GM12878 (cell line): ENCODE results near the gene LIMCH1. TPM values are rescaled to one million over a fixed set of nuclear protein-coding genes. Genes with fewer than 3 reads are reported as not detected.

ENCODE experiments used
- ATAC-seq: fragments of 200-7000 bp; cut with Tn5 transposase; 3 replicates; pipeline ENCODE4 v1.9.1; 2020; ENCODE audit warnings: mild to moderate bottlenecking, moderate library complexity
- BruUV-seq: library from RNA; stranded (reverse); fragments of 400-500 nt; replicated peaks from 2 replicates; lab custom pipeline; 2021; lab: Mats Ljungman, UMichigan
- CTCF ChIA-PET: fragments of 300-600 bp; sonication (Branson Sonifier 250); formaldehyde crosslinking; extraction: SDS; loops from one replicate; lab custom pipeline; 2021; ENCODE audit warnings: inconsistent platforms; lab: Yijun Ruan, JAX
- POLR2A ChIA-PET: fragments of 350-600 bp; formaldehyde crosslinking; extraction: SDS; loops from one replicate; lab custom pipeline; 2021; ENCODE audit warnings: inconsistent platforms; lab: Charles Lee
- RAD21 ChIA-PET: fragments of 300-600 bp; sonication (Branson Sonifier 250); formaldehyde crosslinking; loops from one replicate; lab custom pipeline; 2023; ENCODE audit warnings: antibody characterized with exemption; ENCODE audit not compliant: unreplicated experiment; lab: Charles Lee
- SMC1A ChIA-PET: fragments of 300-600 bp; sonication (Branson Sonifier 250); formaldehyde crosslinking; loops from one replicate; lab custom pipeline; 2023; ENCODE audit not compliant: unreplicated experiment, uncharacterized antibody; lab: Charles Lee
- DNase-seq: peaks from one replicate; pipeline ENCODE4 v3.0.0-alpha.2; 2011; ENCODE audit warnings: low read depth, low spot score
- FAIRE-seq: peaks from 3 replicates; lab custom pipeline; 2011; peaks lifted over from hg19 to GRCh38; lab: Jason Lieb, UNC
- H2AFZ ChIP-seq: 2 replicates; pipeline ENCODE4 v1.6.0; 2011; ENCODE audit warnings: low read depth, low read length, control low read depth; ENCODE audit not compliant: control insufficient read depth
- H3K27ac ChIP-seq: 2 replicates; pipeline ENCODE4 v1.5.1; 2011; ENCODE audit warnings: control low read depth; ENCODE audit not compliant: control insufficient read depth, insufficient read depth
- H3K27me3 ChIP-seq, 2 experiments: replicated peaks in 1 of 2; 2 replicates each; pipeline versions ENCODE4 v1.6.0 to v1.6.1; 2011; ENCODE audit warnings: low read length in 1 of 2; ENCODE audit not compliant: control insufficient read depth in 2 of 2, insufficient read depth in 2 of 2
- H3K36me3 ChIP-seq, 2 experiments: 2 replicates each; pipeline ENCODE4 v1.5.1; 2011; ENCODE audit warnings: low read length in 1 of 2; ENCODE audit not compliant: control insufficient read depth in 2 of 2, insufficient read depth in 2 of 2
- H3K4me1 ChIP-seq: 2 replicates; pipeline ENCODE4 v1.6.1; 2011; ENCODE audit warnings: mild to moderate bottlenecking, low read length, moderate library complexity, mixed read lengths; ENCODE audit not compliant: control insufficient read depth, insufficient read depth
- H3K4me2 ChIP-seq: 2 replicates; pipeline ENCODE4 v1.6.0; 2011; ENCODE audit warnings: control low read depth; ENCODE audit not compliant: control insufficient read depth, insufficient read depth
- H3K4me3 ChIP-seq: fragments of 200-600 bp; sonication (generic); 2 replicates; pipeline ENCODE4 v1.5.1; 2016
- H3K79me2 ChIP-seq: 2 replicates; pipeline ENCODE4 v1.6.0; 2011; ENCODE audit warnings: low read length; ENCODE audit not compliant: control insufficient read depth, insufficient read depth
- H3K9ac ChIP-seq: 2 replicates; pipeline ENCODE4 v1.8.0; 2011; ENCODE audit warnings: low read length, control low read depth, mixed read lengths; ENCODE audit not compliant: control insufficient read depth, insufficient read depth
- H3K9me3 ChIP-seq: replicated peaks from 3 replicates; pipeline ENCODE4 v1.5.1; 2011; ENCODE audit warnings: mild to moderate bottlenecking, low read length; ENCODE audit not compliant: control insufficient read depth, insufficient read depth
- H4K20me1 ChIP-seq: 2 replicates; pipeline ENCODE4 v1.6.0; 2011; ENCODE audit not compliant: control insufficient read depth, insufficient read depth
- BCL3 ChIP-seq: IDR thresholded peaks from 2 replicates; pipeline ENCODE4 v1.6.1; 2011; ENCODE audit warnings: borderline replicate concordance, low read depth, mild to moderate bottlenecking, moderate library complexity, low read length; ENCODE audit not compliant: insufficient read depth, poor library complexity, severe bottlenecking
- HDAC6 ChIP-seq: fragments of 200-600 bp; sonication (generic); IDR thresholded peaks from one replicate; pipeline ENCODE4 v1.8.0; 2017; ENCODE audit warnings: antibody characterized with exemption; ENCODE audit not compliant: unreplicated experiment
- MYC ChIP-seq: IDR thresholded peaks from 2 replicates; pipeline ENCODE4 v1.6.1; 2011; ENCODE audit warnings: mild to moderate bottlenecking, low read length, moderate library complexity, inconsistent platforms; ENCODE audit not compliant: insufficient read depth, insufficient replicate concordance, insufficient read length, severe bottlenecking
- NFYA ChIP-seq: IDR thresholded peaks from 2 replicates; pipeline ENCODE4 v1.6.1; 2011; ENCODE audit warnings: low read depth, mild to moderate bottlenecking, low read length, improper control_type of control experiment, borderline replicate concordance
- RUNX3 ChIP-seq: IDR thresholded peaks from 2 replicates; pipeline ENCODE4 v1.6.1; 2012; ENCODE audit warnings: low read length, inconsistent platforms
- SMC3 ChIP-seq: IDR thresholded peaks from 2 replicates; pipeline ENCODE4 v1.6.1; 2011; ENCODE audit warnings: low read length, improper control_type of control experiment, borderline replicate concordance
- TBL1XR1 ChIP-seq: IDR thresholded peaks from 2 replicates; pipeline ENCODE4 v1.6.1; 2012; ENCODE audit warnings: low read depth, low read length, improper control_type of control experiment
- TCF3 ChIP-seq: IDR thresholded peaks from 2 replicates; pipeline ENCODE4 v1.6.1; 2012; ENCODE audit warnings: low read depth, mild to moderate bottlenecking, low read length, borderline replicate concordance; ENCODE audit not compliant: insufficient read depth
- ZBTB33 ChIP-seq: fragments of 450-650 bp; IDR thresholded peaks from 2 replicates; pipeline ENCODE4 v1.6.1; 2017; ENCODE audit warnings: mild to moderate bottlenecking
- ZNF217 ChIP-seq: fragments of 450-650 bp; IDR thresholded peaks from 2 replicates; pipeline ENCODE4 v1.6.1; 2017; ENCODE audit warnings: antibody characterized with exemption, mild to moderate bottlenecking
- ZNF24 ChIP-seq: fragments of 450-650 bp; IDR thresholded peaks from 2 replicates; pipeline ENCODE4 v1.6.1; 2017; ENCODE audit warnings: antibody characterized with exemption, mild to moderate bottlenecking
- whole genome bisulfite sequencing: methylation state at CpG from one replicate; pipeline ENCODE4 v1.1.6; 2016; ENCODE audit warnings: low lambda C conversion rate; ENCODE audit not compliant: insufficient replicate concordance, insufficient coverage; ENCODE audit errors: missing lambda C conversion rate; 5-methylcytosine and 5-hydroxymethylcytosine counted together
- in situ Hi-C: fragments of 300-500 bp; cut with MboI; formaldehyde crosslinking; loops from 9 replicates; pipeline ENCODE4 v1.14.3; 2018; ENCODE audit warnings: mixed read lengths
- intact Hi-C: fragments of 100-400 bp; cut with micrococcal nuclease; formaldehyde crosslinking; loops from one replicate; pipeline ENCODE4 v1.14.2; 2022; ENCODE audit not compliant: unreplicated experiment
- polyA plus RNA-seq, 11 experiments: library from polyadenylated mRNA; depleted of rRNA in 4 of 11; unstranded in 6 of 11; stranded (reverse) in 5 of 11; fragments of >200 nt; fragmentation: Nextera tagmentation in 4 of 11; fragmentation: Illumina TruSeq in 1 of 11; extraction: Ambion mirVana in 4 of 11; extraction: Trizol in 1 of 11; gene quantifications; 1 replicate in 1 of 11; 2 replicates in 10 of 11; pipeline versions ENCODE4 v1.2.1 to v1.2.3, GENCODE V29; 2011 to 2016; ENCODE audit warnings: inconsistent platforms in 2 of 11, missing spikeins in 2 of 11, low read depth in 1 of 11
- total RNA-seq, 4 experiments: library from RNA; depleted of rRNA in 3 of 4; stranded (reverse); fragments of >200 nt in 3 of 4; fragmentation: Illumina TruSeq in 1 of 4; extraction: Trizol in 1 of 4; gene quantifications; 2 replicates each; pipeline versions ENCODE4 v1.2.1 to v1.2.3, GENCODE V29; 2013 to 2021

LIMCH1 gene
- total and polyA plus RNA-seq, 10 of the 15 experiments (the other 5 are each of a cell fraction or from before 2014, with no cell fraction given) = 0.07 to 0.15 TPM; not detected in 8

- FAIRE-seq = no peak
- Histone ChIP-seq H3K4me3 (no peak overlapping the region), H3K9ac (no peak overlapping the region), H3K4me1 (no peaks in the 10 kb centered on the region), H3K4me2 (no peak overlapping the region), H3K79me2 (no peaks in the 10 kb centered on the region), H3K36me3 (no peaks in the 10 kb centered on the region), H3K9me3 (no peaks in the 10 kb centered on the region), H4K20me1 (no peaks in the 10 kb centered on the region), H3K27ac (no peak overlapping the region), H3K27me3 (peaks cover 0 to 3% of the 10 kb centered on the region in 2 experiments; a peak in 1 of 4 replicates), H2AFZ (no peak overlapping the region)
- in situ Hi-C loops (no loop called here), intact Hi-C loops (no loop called here)
- ChIA-PET SMC1A (no interaction called here), POLR2A (no interaction called here), CTCF (no interaction called here), RAD21 (no interaction called here)
- no peak for TF ChIP-seq RUNX3
- no peak for TF ChIP-seq ZNF24
- TF ChIP-seq HDAC6 = no peak
- TF ChIP-seq ZNF217 = no peak
- TF ChIP-seq ZBTB33 = no peak
- no peak for TF ChIP-seq BCL3
- TF ChIP-seq MYC = no peak
- TF ChIP-seq NFYA = no peak
- TF ChIP-seq TBL1XR1 = no peak
- no peak for TF ChIP-seq SMC3
- no peak for TF ChIP-seq TCF3
- no TSS peak for BruUV-seq
- WGBS = 42% methylated on average over 3 of the region's 3 CpGs
- no peak for DNase-seq
- no peak for ATAC-seq
These were observed 23.3 kb downstream of the LIMCH1 start for GRCh38 chr4:41561244-41561643.
